Measurements from ENCODE around the gene CLMN. TPM values are rescaled to one million over a fixed set of nuclear protein-coding genes. Genes with fewer than 3 reads are reported as not detected.

CLMN gene
- total and polyA plus RNA-seq, 2 experiments from 2014 or later: 3.2 to 5.7 TPM

DNA sequence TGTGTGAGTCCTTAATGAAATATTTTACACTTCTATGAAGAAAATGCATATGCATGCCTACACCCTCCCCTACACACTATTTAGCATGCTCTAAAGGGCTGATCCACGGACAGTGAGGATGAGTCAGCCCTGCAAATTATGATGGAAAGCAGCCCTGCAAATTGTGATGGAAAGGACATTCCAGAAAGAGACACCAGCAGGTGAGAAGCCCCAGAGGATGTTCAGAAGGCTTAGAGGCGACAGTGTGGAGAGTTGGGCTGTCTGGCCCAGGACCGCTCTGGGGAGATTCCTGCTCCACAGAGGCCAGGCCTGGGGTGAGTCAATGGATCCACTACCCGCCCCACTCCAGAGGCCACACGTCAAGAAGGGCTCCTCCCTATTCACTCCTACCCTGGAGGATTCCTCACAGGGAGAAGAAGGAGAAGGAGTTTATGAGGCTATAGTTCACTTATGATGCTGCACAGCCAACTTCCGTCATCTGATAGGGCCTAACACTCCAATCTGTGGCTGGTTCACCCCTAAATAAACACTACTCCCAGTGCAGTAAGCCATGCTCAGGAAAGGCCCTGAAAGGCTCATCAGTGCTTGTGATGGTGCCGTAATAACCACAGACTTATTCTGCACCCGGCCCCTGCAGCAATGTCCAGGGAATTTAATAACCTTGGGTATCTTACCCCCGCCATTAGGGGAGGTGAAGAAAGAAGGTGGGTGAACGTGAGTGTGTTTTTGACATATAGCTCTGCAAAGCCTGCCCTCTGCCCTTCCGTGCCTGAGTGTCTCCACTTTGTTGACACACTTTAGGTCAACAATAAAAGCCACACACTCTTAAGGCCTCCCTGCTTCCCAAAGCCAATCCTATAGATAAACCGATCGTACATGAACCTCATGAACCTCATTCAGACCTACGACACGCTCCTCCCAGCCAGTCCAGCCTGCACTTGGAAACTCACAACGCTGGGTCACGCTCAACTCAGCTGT is 46.4 kb downstream of the CLMN start:
- Mint-ChIP-seq H3K27me3 (ENCODE audit: insufficient read depth, low read depth, poor library complexity) (peaks cover 9% of the 10 kb centered on the region), H3K36me3 (ENCODE audit: low read depth) (peaks cover 3% of the 10 kb centered on the region; the same call in 1 of the 3 replicates), H3K4me1 (peaks cover 8% of the 10 kb centered on the region), H3K4me3 (no peak overlapping the region; the same call in 2 of the 3 replicates), H3K9me3 (peaks cover 1% of the 10 kb centered on the region; the same call in 1 of the 3 replicates), H3K27ac (no peak overlapping the region)
- Histone ChIP-seq H3K79me2 (replicated peaks; ENCODE audit: insufficient read depth) (no peaks in the 10 kb centered on the region), H3K4me1 (ENCODE audit: insufficient read depth) (0 out of 2 replicates have a peak, but pooled peaks cover 7% of the 10 kb centered on the region), H3K27me3 (ENCODE audit: insufficient read depth) (no peaks in the 10 kb centered on the region), H3K27ac (ENCODE audit: low read depth) (no peak overlapping the region), H3K4me3 (no peak overlapping the region), H3F3A (replicated peaks; ENCODE audit: low read depth) (no peaks in the 10 kb centered on the region), H3K36me3 (ENCODE audit: insufficient read depth) (no peaks in the 10 kb centered on the region), H2AFZ (no peak overlapping the region), H3K9me2 (ENCODE audit: insufficient read depth) (peaks cover 9% of the 10 kb centered on the region), H3K4me2 (no peak overlapping the region), H4K20me1 (replicated peaks; ENCODE audit: insufficient read depth) (no peaks in the 10 kb centered on the region)
- TF ChIP-seq JUNB (IDR thresholded peaks at IDR 0.05; ENCODE audit: unreplicated experiment) (no peak), REST (IDR thresholded peaks at IDR 0.05; ENCODE audit: unreplicated experiment) (no peak), EZH2 (IDR thresholded peaks at IDR 0.05; ENCODE audit: low read depth, unreplicated experiment) (no peak), POLR2AphosphoS5 (IDR thresholded peaks at IDR 0.05; ENCODE audit: low read depth) (no peak), ZNF114 (CRISPR knock-in tag; IDR thresholded peaks at IDR 0.05) (no peak), NANOG (IDR thresholded peaks at IDR 0.05; ENCODE audit: borderline replicate concordance) (no peak), EZH2phosphoT487 (IDR thresholded peaks at IDR 0.05; ENCODE audit: unreplicated experiment) (no peak), STAT1 (IDR thresholded peaks at IDR 0.05; ENCODE audit: unreplicated experiment) (no peak)
- TF ChIP-seq, protein P1, sequence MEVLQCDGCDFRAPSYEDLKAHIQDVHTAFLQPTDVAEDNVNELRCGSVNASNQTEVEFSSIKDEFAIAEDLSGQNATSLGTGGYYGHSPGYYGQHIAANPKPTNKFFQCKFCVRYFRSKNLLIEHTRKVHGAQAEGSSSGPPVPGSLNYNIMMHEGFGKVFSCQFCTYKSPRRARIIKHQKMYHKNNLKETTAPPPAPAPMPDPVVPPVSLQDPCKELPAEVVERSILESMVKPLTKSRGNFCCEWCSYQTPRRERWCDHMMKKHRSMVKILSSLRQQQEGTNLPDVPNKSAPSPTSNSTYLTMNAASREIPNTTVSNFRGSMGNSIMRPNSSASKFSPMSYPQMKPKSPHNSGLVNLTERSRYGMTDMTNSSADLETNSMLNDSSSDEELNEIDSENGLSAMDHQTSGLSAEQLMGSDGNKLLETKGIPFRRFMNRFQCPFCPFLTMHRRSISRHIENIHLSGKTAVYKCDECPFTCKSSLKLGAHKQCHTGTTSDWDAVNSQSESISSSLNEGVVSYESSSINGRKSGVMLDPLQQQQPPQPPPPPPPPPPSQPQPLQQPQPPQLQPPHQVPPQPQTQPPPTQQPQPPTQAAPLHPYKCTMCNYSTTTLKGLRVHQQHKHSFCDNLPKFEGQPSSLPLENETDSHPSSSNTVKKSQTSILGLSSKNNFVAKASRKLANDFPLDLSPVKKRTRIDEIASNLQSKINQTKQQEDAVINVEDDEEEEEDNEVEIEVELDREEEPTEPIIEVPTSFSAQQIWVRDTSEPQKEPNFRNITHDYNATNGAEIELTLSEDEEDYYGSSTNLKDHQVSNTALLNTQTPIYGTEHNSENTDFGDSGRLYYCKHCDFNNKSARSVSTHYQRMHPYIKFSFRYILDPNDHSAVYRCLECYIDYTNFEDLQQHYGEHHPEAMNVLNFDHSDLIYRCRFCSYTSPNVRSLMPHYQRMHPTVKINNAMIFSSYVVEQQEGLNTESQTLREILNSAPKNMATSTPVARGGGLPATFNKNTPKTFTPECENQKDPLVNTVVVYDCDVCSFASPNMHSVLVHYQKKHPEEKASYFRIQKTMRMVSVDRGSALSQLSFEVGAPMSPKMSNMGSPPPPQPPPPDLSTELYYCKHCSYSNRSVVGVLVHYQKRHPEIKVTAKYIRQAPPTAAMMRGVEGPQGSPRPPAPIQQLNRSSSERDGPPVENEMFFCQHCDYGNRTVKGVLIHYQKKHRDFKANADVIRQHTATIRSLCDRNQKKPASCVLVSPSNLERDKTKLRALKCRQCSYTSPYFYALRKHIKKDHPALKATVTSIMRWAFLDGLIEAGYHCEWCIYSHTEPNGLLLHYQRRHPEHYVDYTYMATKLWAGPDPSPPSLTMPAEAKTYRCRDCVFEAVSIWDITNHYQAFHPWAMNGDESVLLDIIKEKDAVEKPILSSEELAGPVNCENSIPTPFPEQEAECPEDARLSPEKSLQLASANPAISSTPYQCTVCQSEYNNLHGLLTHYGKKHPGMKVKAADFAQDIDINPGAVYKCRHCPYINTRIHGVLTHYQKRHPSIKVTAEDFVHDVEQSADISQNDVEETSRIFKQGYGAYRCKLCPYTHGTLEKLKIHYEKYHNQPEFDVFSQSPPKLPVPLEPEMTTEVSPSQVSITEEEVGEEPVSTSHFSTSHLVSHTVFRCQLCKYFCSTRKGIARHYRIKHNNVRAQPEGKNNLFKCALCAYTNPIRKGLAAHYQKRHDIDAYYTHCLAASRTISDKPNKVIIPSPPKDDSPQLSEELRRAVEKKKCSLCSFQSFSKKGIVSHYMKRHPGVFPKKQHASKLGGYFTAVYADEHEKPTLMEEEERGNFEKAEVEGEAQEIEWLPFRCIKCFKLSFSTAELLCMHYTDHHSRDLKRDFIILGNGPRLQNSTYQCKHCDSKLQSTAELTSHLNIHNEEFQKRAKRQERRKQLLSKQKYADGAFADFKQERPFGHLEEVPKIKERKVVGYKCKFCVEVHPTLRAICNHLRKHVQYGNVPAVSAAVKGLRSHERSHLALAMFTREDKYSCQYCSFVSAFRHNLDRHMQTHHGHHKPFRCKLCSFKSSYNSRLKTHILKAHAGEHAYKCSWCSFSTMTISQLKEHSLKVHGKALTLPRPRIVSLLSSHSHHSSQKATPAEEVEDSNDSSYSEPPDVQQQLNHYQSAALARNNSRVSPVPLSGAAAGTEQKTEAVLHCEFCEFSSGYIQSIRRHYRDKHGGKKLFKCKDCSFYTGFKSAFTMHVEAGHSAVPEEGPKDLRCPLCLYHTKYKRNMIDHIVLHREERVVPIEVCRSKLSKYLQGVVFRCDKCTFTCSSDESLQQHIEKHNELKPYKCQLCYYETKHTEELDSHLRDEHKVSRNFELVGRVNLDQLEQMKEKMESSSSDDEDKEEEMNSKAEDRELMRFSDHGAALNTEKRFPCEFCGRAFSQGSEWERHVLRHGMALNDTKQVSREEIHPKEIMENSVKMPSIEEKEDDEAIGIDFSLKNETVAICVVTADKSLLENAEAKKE (CRISPR knock-in tag; IDR thresholded peaks at IDR 0.05): no peak
- TF ChIP-seq, protein P2, sequence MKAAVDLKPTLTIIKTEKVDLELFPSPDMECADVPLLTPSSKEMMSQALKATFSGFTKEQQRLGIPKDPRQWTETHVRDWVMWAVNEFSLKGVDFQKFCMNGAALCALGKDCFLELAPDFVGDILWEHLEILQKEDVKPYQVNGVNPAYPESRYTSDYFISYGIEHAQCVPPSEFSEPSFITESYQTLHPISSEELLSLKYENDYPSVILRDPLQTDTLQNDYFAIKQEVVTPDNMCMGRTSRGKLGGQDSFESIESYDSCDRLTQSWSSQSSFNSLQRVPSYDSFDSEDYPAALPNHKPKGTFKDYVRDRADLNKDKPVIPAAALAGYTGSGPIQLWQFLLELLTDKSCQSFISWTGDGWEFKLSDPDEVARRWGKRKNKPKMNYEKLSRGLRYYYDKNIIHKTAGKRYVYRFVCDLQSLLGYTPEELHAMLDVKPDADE (IDR thresholded peaks at IDR 0.05): no peak
- DNase-seq (ENCODE audit: low spot score): no peak
- ATAC-seq: peak; percentile 41; the same call in 2 of the 3 replicates
